NCI-H146 (cell line): ENCODE data around the gene CIAO2A.

ENCODE experiments used
- DNase-seq: peaks from one replicate; lab custom pipeline; 2025; lab: John Stamatoyannopoulos, UW

The CIAO2A gene

DNA sequence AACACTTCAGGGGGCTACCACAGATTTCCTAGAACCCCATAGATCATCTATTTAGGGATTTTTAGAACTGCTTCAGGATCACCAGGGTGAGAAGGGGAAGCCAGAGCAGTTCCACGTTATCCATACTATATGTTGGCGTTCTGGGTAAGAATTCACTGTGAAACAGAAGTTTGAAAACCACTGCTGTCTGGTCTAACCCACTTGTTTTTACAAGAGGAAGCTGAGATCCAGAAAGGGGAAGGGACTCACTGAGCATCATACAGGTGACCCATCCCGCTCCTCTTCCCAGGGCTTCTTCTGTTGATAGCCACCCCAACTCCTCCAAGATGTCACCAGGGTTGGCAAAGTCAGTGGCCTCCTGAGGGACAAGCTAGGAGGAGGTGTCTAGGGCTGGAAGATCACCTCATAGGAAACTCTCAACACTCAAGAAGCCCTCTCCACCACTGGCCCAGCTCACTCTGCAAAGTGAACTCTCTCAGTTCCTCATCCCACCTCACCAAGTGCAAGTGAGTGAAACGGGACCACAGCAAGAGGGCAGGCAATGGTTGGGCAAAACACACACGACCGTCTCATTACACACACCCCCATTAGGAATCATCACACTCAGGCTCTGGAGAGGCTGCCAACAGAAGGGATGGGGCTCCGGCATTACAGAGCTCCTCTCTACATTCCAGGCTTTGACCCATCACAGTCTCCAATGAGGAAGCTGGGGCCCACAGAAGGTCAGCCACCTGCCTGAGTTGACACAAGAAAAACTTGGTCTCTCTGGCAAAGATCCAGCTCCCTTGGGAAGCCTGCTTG is 49.1 kb downstream of the CIAO2A start:
- no peak for DNase-seq

DNA sequence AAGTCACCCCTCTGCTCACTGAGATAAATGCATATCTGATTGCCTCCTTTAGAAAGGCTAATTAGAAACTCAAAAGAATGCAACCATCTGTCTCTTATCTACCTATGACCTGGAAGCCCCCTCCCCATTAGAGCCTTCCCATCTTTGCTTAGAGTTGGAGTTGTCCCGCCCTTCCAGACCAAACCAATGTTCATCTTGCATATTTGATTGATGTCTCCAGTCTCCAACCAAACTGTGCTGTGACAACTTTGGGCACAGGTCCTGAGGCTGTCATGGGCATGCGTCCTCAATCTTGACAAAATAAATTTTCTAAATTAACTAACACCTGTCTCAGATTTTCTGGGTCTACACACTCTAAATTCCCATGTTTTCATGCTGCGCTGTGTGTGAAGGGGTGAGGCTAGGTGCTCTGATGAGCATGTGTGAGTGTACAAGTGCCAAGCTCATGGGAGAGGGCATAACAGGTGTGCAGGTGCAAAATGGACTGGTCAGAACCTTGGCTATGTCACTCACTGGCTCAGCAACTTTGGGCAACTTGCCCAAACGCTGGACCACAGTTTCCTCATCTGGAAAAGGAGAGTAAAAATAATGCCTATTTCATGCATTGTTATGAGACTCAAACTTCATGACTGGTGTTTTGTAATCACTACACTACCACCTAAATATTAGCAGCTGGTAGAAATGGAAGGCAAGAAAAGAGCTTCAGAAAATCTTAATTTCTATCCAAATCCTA is 54.6 kb downstream of the CIAO2A start:
- no peak for DNase-seq

DNA sequence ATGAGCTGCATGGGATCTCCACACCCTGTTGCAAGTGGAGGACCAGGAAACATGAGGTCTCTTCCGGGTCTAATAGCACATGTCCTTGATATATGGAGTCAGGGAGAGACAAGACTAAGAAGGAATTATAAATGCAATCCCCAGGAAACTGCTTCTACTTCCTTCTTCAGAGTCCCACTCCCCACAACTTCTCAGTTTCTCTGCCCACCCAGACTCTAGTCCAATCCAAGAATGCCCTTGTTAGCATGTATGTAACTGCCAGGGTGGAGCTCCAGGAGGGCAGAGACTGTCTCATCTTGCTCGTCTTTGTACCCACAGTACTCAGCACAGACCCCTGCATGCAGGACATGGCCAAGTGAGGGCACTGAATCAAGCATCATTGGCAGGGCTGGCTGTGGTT is 55.7 kb downstream of the CIAO2A start:
- DNase-seq = no peak

DNA sequence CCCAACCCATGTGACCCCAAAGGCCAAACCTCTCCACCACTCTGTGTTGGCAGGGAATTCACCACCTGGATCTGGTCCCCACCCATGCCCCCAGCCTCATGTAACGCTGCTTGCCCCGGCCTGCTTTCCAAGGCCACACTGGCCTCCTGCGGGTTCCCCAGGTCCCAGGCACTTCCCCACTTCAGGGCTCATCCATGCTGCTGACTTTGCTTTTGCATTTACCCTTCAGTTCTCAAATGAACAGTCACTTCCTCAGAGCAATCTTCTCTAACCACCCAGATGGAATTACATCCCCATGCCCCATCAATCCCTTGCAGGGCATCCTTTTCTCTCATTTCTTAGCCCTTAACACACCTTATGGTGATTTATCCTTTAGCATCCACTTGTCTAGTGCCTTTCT is 56.5 kb downstream of the CIAO2A start:
- no peak for DNase-seq

DNA sequence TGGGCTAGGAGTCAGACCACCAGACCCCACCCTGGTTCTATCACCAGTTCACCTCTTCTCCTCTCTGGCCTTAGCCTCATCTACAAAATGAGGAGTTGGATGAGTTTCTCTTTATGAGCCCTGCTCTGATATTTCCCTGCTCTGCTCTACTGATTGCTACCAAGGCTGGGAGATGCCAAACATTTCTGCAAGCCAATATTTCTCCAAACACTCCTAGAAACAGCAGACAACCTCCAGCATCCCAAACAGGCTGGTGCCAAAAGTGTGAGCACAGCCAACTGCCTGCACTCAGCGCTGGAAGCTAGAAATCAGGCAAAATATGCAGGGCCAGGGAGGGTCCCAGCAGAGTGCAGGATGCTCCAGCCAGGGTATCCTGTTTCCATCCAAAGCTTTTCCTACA is 58.1 kb downstream of the CIAO2A start:
- no peak for DNase-seq

DNA sequence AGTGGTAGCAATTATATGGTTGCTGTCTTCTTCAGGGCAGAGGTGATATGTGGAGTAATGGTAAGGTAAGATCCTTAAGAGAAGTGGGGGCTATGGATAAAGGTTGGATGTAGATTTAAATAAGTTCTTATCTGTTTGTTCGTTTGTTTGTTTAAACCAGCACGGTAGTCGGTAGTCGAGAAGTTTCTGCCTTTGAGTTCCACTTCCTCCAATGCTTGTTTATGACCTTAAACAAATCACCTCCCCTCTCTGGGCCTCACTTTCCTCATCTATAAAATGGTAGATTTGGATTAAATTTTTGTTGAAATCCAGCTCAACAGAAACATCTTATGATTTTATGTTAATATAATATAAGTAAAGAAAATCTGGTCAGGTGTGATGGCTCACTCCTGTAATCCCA is 59.1 kb downstream of the CIAO2A start:
- no peak for DNase-seq

DNA sequence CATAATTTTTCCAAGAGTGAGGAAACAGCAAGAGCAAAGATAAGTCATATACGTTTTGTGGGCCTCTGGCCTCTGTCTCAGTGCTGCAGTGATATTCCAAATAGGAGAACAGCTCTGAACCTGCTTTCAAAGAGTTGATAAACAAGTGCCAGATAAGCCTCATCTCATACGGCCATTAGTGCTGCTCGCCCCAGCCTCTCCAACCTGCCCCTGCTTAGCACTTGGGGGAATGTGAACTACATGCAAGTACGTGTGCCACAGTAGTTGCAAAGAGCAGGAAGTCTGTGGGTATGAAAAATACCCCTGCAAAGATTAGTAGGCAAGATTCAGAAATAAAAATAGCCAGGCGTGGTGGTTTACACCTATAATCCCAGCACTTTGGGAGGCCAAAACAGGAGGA is 61.3 kb downstream of the CIAO2A start:
- DNase-seq = no peak

DNA sequence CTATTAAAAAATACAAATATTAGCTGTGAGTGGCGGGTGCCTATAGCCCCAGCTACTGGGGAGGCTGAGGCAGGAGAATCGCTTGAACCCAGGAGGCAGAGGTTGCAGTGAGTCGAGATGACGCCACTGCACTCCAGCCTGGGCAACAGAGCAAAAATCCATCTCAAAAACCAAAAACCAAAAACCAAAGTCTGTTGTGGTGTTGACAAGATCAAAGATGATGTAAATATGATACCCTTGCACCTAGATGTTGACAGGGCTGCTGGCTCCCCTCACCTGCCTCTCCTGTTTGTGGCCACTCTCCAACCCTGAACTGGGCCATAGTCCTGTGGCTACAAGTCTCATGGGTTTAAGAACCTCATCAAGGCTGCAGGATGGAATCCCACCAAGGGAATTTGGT is 63.5 kb downstream of the CIAO2A start:
- no peak for DNase-seq

DNA sequence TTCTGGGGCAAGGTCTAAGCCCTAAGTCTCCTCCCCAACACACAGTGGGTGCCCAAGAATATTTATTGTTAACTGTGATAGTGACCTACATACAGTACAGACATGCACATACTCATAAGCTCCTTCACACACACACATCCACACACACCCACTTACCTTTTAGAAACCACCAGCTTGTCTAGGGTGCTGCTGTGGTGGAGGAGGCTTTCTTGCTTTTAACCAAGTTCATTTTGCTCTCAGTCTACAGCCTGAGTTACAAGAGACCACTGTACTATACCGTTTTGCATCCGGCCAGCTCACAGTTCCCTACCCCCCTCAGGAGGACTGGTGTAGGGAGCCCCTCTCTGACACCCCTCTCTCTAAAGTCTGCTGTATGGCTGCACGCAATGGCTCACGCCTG is 64.0 kb downstream of the CIAO2A start:
- no peak for DNase-seq

DNA sequence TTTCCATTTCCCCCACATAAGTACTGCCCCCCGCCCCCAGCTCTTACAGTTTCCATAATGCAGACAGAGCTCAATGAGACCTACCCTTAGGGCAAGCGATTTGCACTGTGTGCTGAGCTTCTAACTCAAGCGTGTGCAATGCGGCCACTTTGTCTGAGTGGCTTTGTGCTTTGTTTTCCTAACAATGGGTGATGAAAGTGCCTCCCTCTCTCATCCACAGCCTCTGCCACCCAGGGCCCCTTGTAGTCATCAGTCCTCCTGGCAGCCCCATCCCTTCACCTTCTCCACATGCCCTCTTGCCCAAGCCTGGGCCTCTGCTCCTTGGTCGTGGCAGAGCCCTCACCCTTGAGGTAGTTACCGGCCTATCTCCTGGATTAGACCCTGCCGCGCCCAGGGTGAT is 64.5 kb downstream of the CIAO2A start:
- peak; percentile 38 for DNase-seq

DNA sequence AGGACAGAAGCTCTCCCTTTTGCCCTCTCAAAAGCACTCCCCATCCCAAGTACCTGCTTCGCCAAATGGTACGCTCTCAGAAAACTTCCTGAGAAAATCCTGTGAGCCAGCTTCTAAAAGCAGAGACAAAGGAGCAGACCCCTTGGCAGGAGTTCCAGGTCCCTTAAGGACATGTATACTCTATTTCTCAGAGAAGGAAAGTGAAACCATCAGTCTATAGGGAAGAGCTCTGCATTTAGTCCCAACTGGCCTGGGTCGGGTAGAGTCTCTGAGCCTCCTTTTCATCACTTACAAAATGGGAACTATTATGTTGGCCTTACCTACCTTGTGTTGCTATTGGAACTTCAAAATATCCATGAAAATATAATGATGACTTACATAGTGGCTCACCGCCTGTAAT is 67.0 kb downstream of the CIAO2A start:
- no peak for DNase-seq

DNA sequence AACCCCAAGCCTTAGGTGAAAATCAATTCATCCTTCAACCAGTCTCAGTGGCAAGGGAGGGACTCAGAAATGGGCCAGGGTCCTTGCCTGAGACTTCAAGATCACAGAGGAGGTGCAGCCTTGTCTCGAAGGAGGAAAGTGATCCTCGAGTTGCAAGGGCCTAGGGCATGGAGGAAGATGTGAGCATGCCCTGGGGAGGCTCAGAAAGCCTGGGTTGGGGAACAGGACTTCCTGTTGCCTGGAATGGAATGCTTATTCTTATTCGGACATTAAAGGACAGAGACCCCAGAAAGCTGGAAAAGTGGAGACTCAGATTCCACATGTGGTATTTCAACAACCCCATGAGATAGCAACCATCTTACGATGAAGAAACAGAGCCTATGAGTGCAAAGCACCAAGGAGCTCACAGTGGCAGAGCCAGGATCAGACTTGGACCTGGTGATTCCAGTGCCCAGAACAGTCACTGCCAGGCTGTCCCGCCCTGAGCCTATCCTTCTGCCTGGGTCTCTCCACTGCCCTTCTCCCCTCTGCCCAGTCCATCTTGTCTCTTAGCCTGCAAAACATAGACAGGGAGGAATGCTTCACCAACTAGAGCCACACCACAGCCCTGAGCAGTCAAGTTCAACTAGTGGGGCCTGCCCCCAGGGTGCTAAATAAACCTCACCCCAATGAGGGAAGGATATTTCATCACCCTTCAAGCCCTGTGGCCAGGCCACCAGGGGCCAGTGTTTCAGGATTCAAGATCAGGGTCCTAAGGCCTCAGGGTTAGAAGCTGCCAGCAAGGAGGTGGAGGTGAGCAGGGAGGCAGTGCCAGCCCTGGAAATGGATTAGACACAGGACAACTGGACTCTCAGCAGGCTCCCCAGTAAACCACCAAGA is 69.2 kb downstream of the CIAO2A start:
- no peak for DNase-seq

DNA sequence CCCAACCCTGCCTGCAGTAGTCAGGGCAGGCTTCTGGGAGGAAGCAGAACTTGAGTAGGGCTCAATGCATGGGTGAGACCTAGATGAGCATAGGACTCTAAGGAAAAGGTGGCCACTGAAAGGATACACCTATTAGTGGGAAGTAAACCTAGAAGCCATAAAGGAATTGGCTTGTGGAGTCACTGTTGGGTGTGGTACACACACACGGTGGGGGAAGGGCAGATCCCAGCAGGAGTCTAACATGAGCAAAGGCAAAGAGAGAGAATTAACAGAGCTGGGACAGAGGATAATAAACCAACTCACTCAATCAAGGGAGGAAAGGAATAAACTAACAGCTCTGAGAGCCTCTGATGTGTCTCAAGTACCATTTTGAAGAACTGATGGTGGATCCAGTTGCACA is 70.4 kb downstream of the CIAO2A start:
- DNase-seq = no peak

DNA sequence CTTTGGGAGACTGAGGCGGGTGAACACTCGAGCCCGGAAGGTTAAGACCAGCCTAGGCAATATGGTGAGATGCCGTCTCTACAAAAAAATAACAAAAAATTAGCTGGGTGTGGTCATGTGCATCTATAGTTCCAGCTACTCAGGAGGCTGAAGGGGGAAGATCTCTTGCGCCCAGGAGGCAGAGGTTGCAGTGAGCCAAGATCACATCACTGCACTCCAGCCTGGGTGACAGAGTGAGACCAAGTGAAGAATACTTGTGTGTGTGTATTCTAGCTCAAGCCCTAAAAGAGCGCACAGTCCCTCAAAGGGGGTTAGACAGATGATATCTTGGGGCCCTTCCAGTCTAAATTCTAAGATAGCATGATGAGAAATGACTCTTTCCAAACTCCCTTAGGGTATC is 71.1 kb downstream of the CIAO2A start:
- DNase-seq = no peak
